Measurements from ENCODE around the gene FASTK. TPM values are rescaled to one million over a fixed set of nuclear protein-coding genes. Genes with fewer than 3 reads are reported as not detected.
A peak's percentile ranks its signal among the peaks of the same experiment; 100 is the strongest.
"Not testable (repeated sequence)": the region's sequence is repeated elsewhere in the genome, so short reads cannot be mapped to it uniquely, and the experiment has no call there.

Gene FASTK
- polyA plus RNA-seq, 1 experiment = 89.9 TPM

DNA sequence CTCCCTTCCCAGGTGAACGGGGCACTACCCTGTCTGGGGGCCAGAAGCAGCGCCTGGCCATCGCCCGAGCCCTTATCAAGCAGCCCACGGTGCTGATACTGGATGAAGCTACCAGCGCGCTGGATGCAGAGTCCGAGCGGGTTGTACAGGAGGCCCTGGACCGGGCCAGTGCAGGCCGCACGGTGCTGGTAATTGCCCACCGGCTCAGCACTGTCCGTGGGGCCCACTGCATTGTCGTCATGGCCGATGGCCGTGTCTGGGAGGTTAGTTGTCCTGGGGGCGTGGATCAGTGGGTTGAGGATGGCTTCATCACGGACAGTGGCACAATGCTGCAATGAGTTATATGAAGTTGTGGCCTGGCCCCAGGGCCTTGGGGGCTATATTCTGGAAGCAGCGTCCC lies 36.6 kb downstream of the FASTK start:
- POLR2A ChIA-PET = no interaction called here
- DNase-seq (ENCODE audit: low read depth) = no peak
- Histone ChIP-seq H3K4me3 (ENCODE audit: low read depth, low read length) (no peak overlapping the region), H3K27me3 (ENCODE audit: control insufficient read depth, insufficient read depth, low read length) (no peaks in the 10 kb centered on the region), H3K36me3 (ENCODE audit: control insufficient read depth, insufficient read depth, low read length) (peaks cover 5% of the 10 kb centered on the region)
- TF ChIP-seq CTCF (IDR thresholded peaks at IDR 0.05; ENCODE audit: insufficient read depth, low read depth, low read length) = no peak
- CTCF ChIA-PET = no interaction called here

DNA sequence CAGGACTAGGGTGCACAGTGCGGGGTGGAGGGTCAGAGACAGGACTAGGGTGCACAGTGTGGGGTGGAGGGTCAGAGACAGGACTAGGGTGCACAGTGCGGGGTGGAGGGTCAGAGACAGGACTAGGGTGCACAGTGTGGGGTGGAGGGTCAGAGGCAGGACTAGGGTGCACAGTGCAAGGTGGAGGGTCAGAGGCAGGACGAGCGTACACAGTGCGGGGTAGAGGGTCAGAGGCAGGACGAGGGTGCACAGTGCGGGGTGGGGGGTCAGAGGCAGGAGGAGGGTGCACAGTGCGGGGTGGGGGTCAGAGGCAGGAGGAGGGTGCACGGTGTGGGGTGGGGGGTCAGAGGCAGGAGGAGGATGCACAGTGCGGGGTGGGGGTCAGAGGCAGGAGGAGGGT lies 37.2 kb downstream of the FASTK start:
- CTCF ChIA-PET = not testable (repeated sequence)

GRCh38 chr7:151040616-151041375 lies 39.8 kb downstream of the FASTK start:
- ChIA-PET CTCF (interaction anchor here (1.8 to 1.9 kb wide), 2 partner anchors 13 to 75 kb away, joined by 5 to 9 read pairs; partner anchors contain the start of gene ABCB8), POLR2A (no interaction called here)
- no peaks in the 10 kb centered on the region for H3K27me3 ChIP-seq (ENCODE audit: control insufficient read depth, insufficient read depth, low read length)
- peaks cover 12% of the 10 kb centered on the region for H3K36me3 ChIP-seq (ENCODE audit: control insufficient read depth, insufficient read depth, low read length)
- no peak overlapping the region for H3K4me3 ChIP-seq (ENCODE audit: low read depth, low read length)
- DNase-seq (ENCODE audit: low read depth) = no peak
- no peak for TF ChIP-seq CTCF (IDR thresholded peaks at IDR 0.05; ENCODE audit: insufficient read depth, low read depth, low read length)

More for the DNA sequence above, 37.2 kb downstream of the FASTK start:
- DNase-seq (ENCODE audit: low read depth); H3K27me3 ChIP-seq (ENCODE audit: control insufficient read depth, insufficient read depth, low read length); H3K4me3 ChIP-seq (ENCODE audit: low read depth, low read length); POLR2A ChIA-PET; H3K36me3 ChIP-seq (ENCODE audit: control insufficient read depth, insufficient read depth, low read length): not testable (repeated sequence)

GRCh38 chr7:151039850-151040548 lies 40.6 kb downstream of the FASTK start:
- CTCF ChIA-PET = interaction anchor here (1.8 to 4.0 kb wide), 3 partner anchors 12 to 75 kb away, joined by 5 to 15 read pairs (median 9); partner anchors contain the start of gene ABCB8
- DNase-seq (ENCODE audit: low read depth) = no peak
- TF ChIP-seq CTCF (IDR thresholded peaks at IDR 0.05; ENCODE audit: insufficient read depth, low read depth, low read length) = no peak
- Histone ChIP-seq H3K4me3 (ENCODE audit: low read depth, low read length) (no peak overlapping the region), H3K27me3 (ENCODE audit: control insufficient read depth, insufficient read depth, low read length) (no peaks in the 10 kb centered on the region), H3K36me3 (ENCODE audit: control insufficient read depth, insufficient read depth, low read length) (peaks cover 14% of the 10 kb centered on the region)
- POLR2A ChIA-PET = no interaction called here

GRCh38 chr7:151038951-151039849 lies 41.4 kb downstream of the FASTK start:
- no peak overlapping the region for H3K4me3 ChIP-seq (ENCODE audit: low read depth, low read length)
- ChIA-PET CTCF (interaction anchor here (0.7 to 4.0 kb wide), 5 partner anchors 11 to 76 kb away, joined by 3 to 15 read pairs (median 7); partner anchors contain the start of gene ABCB8), POLR2A (interaction anchor here (1.0 kb wide), 1 partner anchor 11 kb away, joined by 4 read pairs; the partner anchor contains the start of gene ABCB8)
- H3K27me3 ChIP-seq (ENCODE audit: control insufficient read depth, insufficient read depth, low read length) = no peaks in the 10 kb centered on the region
- DNase-seq (ENCODE audit: low read depth) = peak; percentile 70
- no peak for TF ChIP-seq CTCF (IDR thresholded peaks at IDR 0.05; ENCODE audit: insufficient read depth, low read depth, low read length)
- peaks cover 15% of the 10 kb centered on the region for H3K36me3 ChIP-seq (ENCODE audit: control insufficient read depth, insufficient read depth, low read length)
